Measurements from ENCODE around the gene RBM46. TPM values are rescaled to one million over a fixed set of nuclear protein-coding genes. Genes with fewer than 3 reads are reported as not detected.

Gene RBM46
- not detected in 2 replicates for total RNA-seq (2013; cell fraction: nucleolus; rRNA removed)
- total RNA-seq (2014; rRNA removed), result not detected in 2 replicates
- total RNA-seq (2014; rRNA removed; fragmentation: Illumina TruSeq; extraction: Trizol), result not detected in 2 replicates
- total RNA-seq (2021), result not detected in 2 replicates
- polyA plus RNA-seq (2011; ENCODE audit: low read depth), result not detected
- not detected in 2 replicates for polyA plus RNA-seq (2011; rRNA removed)
- not detected in 2 replicates for polyA plus RNA-seq (2011; cell fraction: cytosol; rRNA removed)
- not detected in 2 replicates for polyA plus RNA-seq (2011; cell fraction: nucleus; rRNA removed)
- not detected in 2 replicates for polyA plus RNA-seq (2012)
- polyA plus RNA-seq (2014; fragmentation: Illumina TruSeq; extraction: Trizol), result not detected in 2 replicates
- polyA plus RNA-seq (2014; fragmentation: Nextera tagmentation; extraction: Ambion mirVana), result not detected
- not detected in 2 replicates for polyA plus RNA-seq (2014; rRNA removed)
- polyA plus RNA-seq (2016; fragmentation: Nextera tagmentation; extraction: Ambion mirVana), result not detected
- not detected in 2 replicates for polyA minus RNA-seq (2011; rRNA and poly(A)+ RNA removed)
- not detected in 2 replicates for polyA minus RNA-seq (2011; cell fraction: cytosol; rRNA and poly(A)+ RNA removed)
- not detected in 2 replicates for polyA minus RNA-seq (2011; cell fraction: nucleus; rRNA and poly(A)+ RNA removed)
- Bru-seq, nascent RNA, result not detected
- percentile 4 among the genes with signal in this experiment for BruChase-seq, experiment 1, labeled RNA remaining after a 6-hour chase
- BruChase-seq, experiment 2, labeled RNA remaining after a 2-hour chase, result percentile 2 among the genes with signal in this experiment
- long read RNA-seq, experiment 1, result 0 reads
- long read RNA-seq, experiment 2, result 0 reads

- no peak for FAIRE-seq
- SMC1A ChIA-PET (ENCODE audit: uncharacterized antibody, unreplicated experiment), result no interaction called here
- H3K9me3 ChIP-seq (replicated peaks; ENCODE audit: control insufficient read depth, insufficient read depth, low read length), result no peaks in the 10 kb centered on the region
- TF ChIP-seq PAX8 (IDR thresholded peaks at IDR 0.05), result no peak
- no peak for TF ChIP-seq IKZF1 (conservative IDR thresholded peaks at IDR 0.05)
- TF ChIP-seq PML (IDR thresholded peaks at IDR 0.05; ENCODE audit: low read length), result no peak
- no peak for TF ChIP-seq EZH2 (IDR thresholded peaks at IDR 0.05; ENCODE audit: borderline replicate concordance, control insufficient read depth, low read depth, low read length)
- TF ChIP-seq MYB (IDR thresholded peaks at IDR 0.05; ENCODE audit: borderline replicate concordance, low read depth, low read length), result no peak
- TF ChIP-seq, protein P1, sequence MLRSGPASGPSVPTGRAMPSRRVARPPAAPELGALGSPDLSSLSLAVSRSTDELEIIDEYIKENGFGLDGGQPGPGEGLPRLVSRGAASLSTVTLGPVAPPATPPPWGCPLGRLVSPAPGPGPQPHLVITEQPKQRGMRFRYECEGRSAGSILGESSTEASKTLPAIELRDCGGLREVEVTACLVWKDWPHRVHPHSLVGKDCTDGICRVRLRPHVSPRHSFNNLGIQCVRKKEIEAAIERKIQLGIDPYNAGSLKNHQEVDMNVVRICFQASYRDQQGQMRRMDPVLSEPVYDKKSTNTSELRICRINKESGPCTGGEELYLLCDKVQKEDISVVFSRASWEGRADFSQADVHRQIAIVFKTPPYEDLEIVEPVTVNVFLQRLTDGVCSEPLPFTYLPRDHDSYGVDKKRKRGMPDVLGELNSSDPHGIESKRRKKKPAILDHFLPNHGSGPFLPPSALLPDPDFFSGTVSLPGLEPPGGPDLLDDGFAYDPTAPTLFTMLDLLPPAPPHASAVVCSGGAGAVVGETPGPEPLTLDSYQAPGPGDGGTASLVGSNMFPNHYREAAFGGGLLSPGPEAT (IDR thresholded peaks at IDR 0.05; ENCODE audit: low read depth), result no peak
- TF ChIP-seq ZBED1 (IDR thresholded peaks at IDR 0.05; ENCODE audit: borderline replicate concordance), result no peak
- no peak for TF ChIP-seq STAT3 (IDR thresholded peaks at IDR 0.05; ENCODE audit: low read depth, low read length)
- no peak for TF ChIP-seq CBX5 (IDR thresholded peaks at IDR 0.05; ENCODE audit: low read depth)
- TF ChIP-seq CUX1 (IDR thresholded peaks at IDR 0.05; ENCODE audit: insufficient replicate concordance, low read depth, low read length), result no peak
- no peak for TF ChIP-seq SIN3A (IDR thresholded peaks at IDR 0.05; ENCODE audit: low read depth, low read length)
- no peak for TF ChIP-seq BRCA1 (IDR thresholded peaks at IDR 0.05; ENCODE audit: low read depth, low read length)
- no peak for TF ChIP-seq GABPA (IDR thresholded peaks at IDR 0.05; ENCODE audit: low read depth)
These were observed at the start of gene RBM46 for GRCh38 chr4:154781126-154781982. Gene RBM46 (plus strand): TSS chr4:154781272. CDS start chr4:154796753, 15,481 bp downstream.

More at GRCh38 chr4:154781126-154781982, at the start of gene RBM46:
- no peak within 1 kb of the TSS for H3K9ac ChIP-seq (ENCODE audit: control insufficient read depth, insufficient read depth, low read length)
- ChIA-PET CTCF (no interaction called here), RAD21 (ENCODE audit: unreplicated experiment) (no interaction called here), POLR2A (no interaction called here)
- no peaks in the 10 kb centered on the region for H3K79me2 ChIP-seq (ENCODE audit: control insufficient read depth, insufficient read depth, low read length)
- 68% methylated on average over 43 of the region's 76 CpGs for whole genome bisulfite sequencing (ENCODE audit: insufficient coverage, insufficient replicate concordance, low lambda C conversion rate, missing lambda C conversion rate)
- H3K27ac ChIP-seq (ENCODE audit: control insufficient read depth, insufficient read depth), result no peak within 1 kb of the TSS
- in situ Hi-C loops (cut with MboI) (no loop called here), intact Hi-C loops (cut with micrococcal nuclease; ENCODE audit: unreplicated experiment) (no loop called here)
- no peaks in the 10 kb centered on the region for H3K4me1 ChIP-seq (ENCODE audit: control insufficient read depth, insufficient read depth, low read length)
- no peaks in the 10 kb centered on the region for H4K20me1 ChIP-seq (ENCODE audit: control insufficient read depth, insufficient read depth)
- BruUV-seq (replicated peaks), result no TSS peak
- ATAC-seq (no peak), DNase-seq (ENCODE audit: low read depth, low spot score) (no peak)
- no peaks in the 10 kb centered on the region for H3K27me3 ChIP-seq (replicated peaks in 1 of 2; ENCODE audit: control insufficient read depth in 2 of 2, insufficient read depth in 2 of 2, low read length in 1 of 2)
- no peak within 1 kb of the TSS for H3K4me3 ChIP-seq
- no peak within 1 kb of the TSS for H2AFZ ChIP-seq (ENCODE audit: control insufficient read depth, low read depth, low read length)
- no peaks in the 10 kb centered on the region for H3K36me3 ChIP-seq (ENCODE audit: control insufficient read depth in 2 of 2, insufficient read depth in 2 of 2, low read length in 1 of 2)
- H3K4me2 ChIP-seq (ENCODE audit: control insufficient read depth, insufficient read depth), result no peak within 1 kb of the TSS
